HG03575 (cell line): ENCODE measurements around the gene SPPL2B.

Experiments used
- ATAC-seq: cut with Tn5 transposase; IDR thresholded peaks from one replicate; pipeline ENCODE4 v1.9.1; 2021; ENCODE audit not compliant: unreplicated experiment, insufficient number of reproducible peaks, low FRiP score; ENCODE audit errors: extremely low read depth

The SPPL2B gene

GRCh38 chr19:2333807-2334211 lies 5.3 kb downstream of the SPPL2B start:
- ATAC-seq: no peak

- no peak for ATAC-seq
These were observed 5.9 kb downstream of the SPPL2B start for GRCh38 chr19:2334426-2334825.

GRCh38 chr19:2334986-2335846 lies 6.7 kb downstream of the SPPL2B start:
- ATAC-seq: no peak

GRCh38 chr19:2335848-2336247 lies 7.4 kb downstream of the SPPL2B start:
- ATAC-seq: no peak

GRCh38 chr19:2336528-2337328 lies 8.2 kb downstream of the SPPL2B start:
- ATAC-seq: no peak

GRCh38 chr19:2337329-2337707 lies 8.8 kb downstream of the SPPL2B start:
- ATAC-seq: no peak

- no peak for ATAC-seq
These were observed 9.7 kb downstream of the SPPL2B start for GRCh38 chr19:2338055-2338615.

- no peak for ATAC-seq
These were observed 10.5 kb downstream of the SPPL2B start for GRCh38 chr19:2338751-2339643.

- no peak for ATAC-seq
These were observed 11.3 kb downstream of the SPPL2B start for GRCh38 chr19:2339644-2340310.

- no peak for ATAC-seq
These were observed 12.2 kb downstream of the SPPL2B start for GRCh38 chr19:2340496-2341243.

GRCh38 chr19:2341244-2341751 lies 12.8 kb downstream of the SPPL2B start:
- no peak for ATAC-seq

- ATAC-seq: no peak
These were observed 13.5 kb downstream of the SPPL2B start for GRCh38 chr19:2341982-2342381.

- ATAC-seq: no peak
These were observed 14.3 kb downstream of the SPPL2B start for GRCh38 chr19:2342656-2343288.

- no peak for ATAC-seq
These were observed 15.0 kb downstream of the SPPL2B start for GRCh38 chr19:2343289-2343982.

- ATAC-seq: no peak
These were observed 15.9 kb downstream of the SPPL2B start for GRCh38 chr19:2344381-2344870.

GRCh38 chr19:2345076-2345475 lies 16.6 kb downstream of the SPPL2B start:
- ATAC-seq: no peak
